Measurements from ENCODE around the gene MTCL1. TPM values are rescaled to one million over a fixed set of nuclear protein-coding genes. Genes with fewer than 3 reads are reported as not detected.

MTCL1 gene
- total RNA-seq, 1 donor from 2014 or later: 2.5 TPM

GRCh38 chr18:8766559-8767293 is 61.4 kb downstream of the MTCL1 start:
- no peak for DNase-seq (ENCODE audit: low spot score)
- no peak for ATAC-seq

DNA sequence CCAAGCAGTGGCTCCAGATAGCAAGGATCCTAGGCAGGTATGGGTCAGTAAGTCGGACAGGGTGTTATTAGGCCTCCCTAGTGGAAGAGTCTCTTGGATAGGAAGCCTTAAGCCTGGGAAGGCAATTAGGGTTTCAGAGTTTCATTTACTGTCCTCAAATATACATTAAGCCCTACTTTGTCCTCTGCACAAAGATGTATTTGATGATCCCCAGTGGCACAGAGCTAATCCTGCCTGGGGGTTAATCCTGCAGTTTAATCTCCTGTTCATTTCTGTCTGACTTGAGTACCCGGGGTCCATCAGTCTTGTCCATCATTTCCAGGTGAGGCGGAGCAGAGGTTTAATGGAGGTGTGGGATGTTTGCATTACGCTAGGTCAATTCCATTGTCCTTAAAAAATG is 62.0 kb downstream of the MTCL1 start:
- no peak for ATAC-seq

DNA sequence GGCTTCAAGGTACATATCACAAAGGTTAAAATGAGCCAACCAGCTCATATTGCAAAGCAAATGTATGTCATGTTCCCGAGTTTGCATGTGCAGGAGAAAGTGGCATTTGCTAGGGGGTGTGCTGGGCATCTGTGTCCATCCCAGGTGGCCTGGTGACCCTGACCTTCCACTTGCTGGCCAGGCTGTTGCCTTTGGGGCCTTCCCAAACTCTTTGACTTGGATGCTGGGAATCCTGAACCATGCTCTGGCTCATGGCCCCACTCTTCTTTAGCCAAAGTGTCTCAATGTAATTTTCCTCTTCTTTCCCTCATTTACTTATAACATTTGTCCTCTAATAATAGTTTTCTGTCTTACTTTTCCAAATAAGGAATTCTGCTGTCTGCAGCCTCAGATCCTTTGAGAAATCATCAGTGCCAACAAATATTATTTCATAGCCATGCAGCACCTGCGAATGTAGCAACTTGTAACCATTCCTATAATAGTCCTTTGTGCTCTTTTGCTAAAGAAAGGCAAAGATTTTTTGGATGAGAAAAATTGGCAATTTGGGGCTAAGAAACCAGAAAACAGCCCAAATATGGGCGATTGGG is 64.2 kb downstream of the MTCL1 start:
- ATAC-seq: no peak

More for the DNA sequence above, 62.0 kb downstream of the MTCL1 start:
- no peak for DNase-seq (ENCODE audit: low spot score)

DNA sequence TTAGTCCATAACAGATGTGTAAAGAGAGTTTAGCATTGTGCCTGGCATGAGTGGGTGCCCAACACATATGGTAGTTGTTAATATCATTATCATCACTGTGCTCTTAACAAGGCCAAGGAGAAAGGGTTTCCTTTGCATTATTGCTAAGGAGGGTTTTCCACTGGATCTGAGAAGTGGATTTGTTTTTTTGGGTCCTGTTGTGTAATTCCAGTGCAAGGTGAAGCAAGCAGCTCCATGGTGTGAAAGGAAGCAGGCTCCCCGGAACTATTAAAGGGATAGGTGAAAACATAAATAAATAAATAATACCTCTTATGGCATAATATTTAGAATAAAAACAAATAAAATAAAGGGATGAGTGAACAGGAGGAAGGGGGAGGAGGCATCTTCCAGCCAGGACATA is 65.3 kb downstream of the MTCL1 start:
- ATAC-seq: no peak

More for the DNA sequence above, 64.2 kb downstream of the MTCL1 start:
- no peak for DNase-seq (ENCODE audit: low spot score)

DNA sequence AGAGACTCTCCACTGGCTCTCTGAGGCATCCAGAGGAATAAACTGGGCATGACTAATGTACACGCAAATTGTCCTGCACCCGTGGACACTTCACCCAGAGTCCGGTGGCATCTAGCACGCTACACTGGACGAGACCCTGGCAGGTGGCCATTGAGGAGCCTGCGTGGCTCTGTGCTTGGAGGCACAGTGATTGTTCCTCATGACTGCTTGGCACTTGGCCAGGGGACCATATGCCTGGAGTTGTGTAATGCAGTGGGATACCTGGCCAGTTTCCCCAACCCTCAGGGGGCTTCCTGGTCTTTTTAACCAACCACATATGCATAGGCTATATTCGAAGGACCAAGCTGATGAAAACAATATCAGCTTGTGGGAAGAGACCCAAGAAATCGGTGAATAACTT is 66.6 kb downstream of the MTCL1 start:
- DNase-seq (ENCODE audit: low spot score) (no peak), ATAC-seq (no peak)

More for the DNA sequence above, 65.3 kb downstream of the MTCL1 start:
- no peak for DNase-seq (ENCODE audit: low spot score)

- ATAC-seq (no peak), DNase-seq (ENCODE audit: low spot score) (no peak)
These were observed 68.6 kb downstream of the MTCL1 start for GRCh38 chr18:8773980-8774379.

DNA sequence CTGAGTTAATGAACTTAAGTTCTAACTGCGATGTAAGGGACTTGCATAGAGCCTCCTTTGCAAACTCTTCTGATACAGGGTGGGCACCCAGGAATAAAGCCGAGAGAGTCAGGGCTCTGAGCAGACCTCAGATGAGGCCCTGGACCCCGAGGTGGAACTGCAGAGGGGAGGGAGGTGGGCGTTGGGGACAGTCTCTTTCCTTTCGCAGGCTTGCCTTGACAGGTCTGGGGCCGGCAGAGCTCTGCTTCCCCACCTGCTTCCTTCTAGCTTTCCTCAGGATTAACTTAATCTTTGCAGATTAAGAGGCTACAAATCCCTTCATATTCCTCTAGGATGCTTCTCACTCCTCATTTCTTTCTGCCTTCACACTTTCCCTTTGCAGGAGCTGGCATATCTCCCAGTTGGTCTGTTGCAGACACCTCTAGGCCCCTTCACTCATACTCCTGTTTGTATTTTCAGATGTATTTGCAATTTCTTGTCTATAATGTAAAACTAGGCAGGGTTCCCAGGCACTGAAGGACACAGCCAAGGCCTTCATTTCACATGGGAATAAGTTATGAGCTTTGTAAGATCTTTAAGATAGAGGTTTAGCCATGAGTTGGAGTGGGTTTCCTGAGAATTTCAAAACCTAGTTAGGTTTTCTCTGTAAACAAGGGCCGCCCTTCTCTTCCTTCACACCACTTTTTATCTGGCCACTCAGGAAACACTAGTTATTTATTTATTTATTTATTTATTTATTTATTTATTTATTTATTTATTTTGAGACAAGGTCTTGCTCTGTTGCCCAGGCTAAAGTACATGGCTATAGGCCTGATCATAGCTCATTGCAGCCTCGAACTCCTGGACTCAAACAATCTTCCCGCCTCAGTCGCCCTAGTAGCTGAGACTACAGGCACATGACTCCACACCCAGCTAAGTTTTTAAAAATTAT is 70.9 kb downstream of the MTCL1 start:
- DNase-seq (ENCODE audit: low spot score): no peak
- no peak for ATAC-seq

- DNase-seq (ENCODE audit: low spot score) (no peak), ATAC-seq (no peak)
These were observed 72.5 kb downstream of the MTCL1 start for GRCh38 chr18:8777846-8778245.

DNA sequence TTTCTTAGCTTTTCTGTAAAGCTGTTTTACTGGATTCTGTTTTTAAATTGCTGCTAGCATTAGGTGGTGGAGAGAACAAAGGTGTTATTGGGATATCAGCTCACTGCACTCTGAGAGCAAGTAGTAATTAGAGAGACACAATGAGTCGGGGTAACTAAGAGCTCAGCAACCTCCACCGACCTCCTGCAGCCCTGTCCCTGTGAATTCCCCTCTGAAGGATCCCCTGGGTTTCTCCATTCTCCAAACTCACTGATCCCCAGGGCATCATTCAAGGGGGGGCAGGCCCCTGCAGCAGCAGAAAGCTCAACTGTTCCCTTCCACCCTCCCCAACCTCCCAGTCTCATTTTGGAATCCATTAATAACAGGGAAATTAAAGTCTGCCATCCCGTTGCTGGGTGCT is 73.0 kb downstream of the MTCL1 start:
- ATAC-seq (no peak), DNase-seq (ENCODE audit: low spot score) (no peak)

DNA sequence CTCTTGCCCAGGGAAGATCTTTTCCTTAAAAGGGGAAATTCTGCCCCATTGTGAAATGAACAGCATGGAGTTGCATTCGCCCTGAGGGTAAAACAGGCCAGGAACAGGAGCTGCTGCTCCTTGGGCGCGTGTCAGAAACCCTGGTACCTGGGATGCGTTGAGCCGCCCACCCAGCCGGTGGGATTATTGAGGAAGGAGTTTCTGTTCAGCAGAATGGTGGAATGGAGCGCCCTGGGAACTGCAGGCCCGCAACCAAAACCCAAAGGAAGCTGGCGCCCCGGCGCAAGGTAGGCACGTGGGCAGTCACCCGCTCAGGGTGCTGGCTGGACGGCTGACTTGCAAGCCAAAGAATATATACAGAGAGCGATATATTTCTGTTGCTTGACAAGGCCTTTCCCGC is 73.5 kb downstream of the MTCL1 start:
- no peak for ATAC-seq

DNA sequence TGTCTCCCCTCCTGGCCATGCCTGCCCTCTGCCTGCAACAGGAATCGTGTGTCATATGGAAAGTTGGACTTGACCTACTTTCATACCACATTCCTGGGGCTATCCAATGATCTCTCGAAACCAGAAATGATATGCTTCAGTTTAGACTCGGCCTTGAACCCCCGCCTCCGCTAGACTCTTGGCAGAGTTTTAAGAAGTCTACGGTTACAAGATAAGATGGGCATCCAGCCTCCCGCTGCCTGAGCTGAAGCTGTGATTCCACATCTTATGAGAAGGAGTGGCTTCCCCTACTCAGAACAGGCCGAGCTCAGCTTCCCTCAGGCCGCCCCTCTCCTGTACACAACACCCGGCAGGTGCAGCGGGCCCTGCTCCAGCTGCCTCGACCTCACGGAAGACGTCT is 73.9 kb downstream of the MTCL1 start:
- DNase-seq (ENCODE audit: low spot score): no peak
- no peak for ATAC-seq

More for the DNA sequence above, 73.5 kb downstream of the MTCL1 start:
- DNase-seq (ENCODE audit: low spot score): no peak

DNA sequence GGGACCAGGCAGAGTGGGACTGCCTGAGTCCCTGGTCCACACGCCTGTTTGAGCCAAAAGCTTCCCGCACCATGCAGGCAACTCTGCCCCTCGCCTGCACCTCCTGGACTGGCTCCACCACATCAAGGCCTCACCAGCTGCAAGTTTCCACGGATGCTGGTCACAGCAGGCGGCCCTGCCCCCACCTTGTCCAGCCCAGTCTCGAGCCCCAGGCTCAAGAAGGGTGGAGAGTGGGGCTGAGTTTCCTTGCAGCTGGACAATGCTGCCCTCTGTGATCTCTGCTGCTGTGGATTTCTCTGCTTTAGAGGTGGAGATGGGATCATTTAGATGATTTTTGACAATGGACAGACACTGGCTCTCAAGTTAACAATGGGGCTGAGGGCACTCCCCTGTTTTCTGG is 74.9 kb downstream of the MTCL1 start:
- no peak for ATAC-seq
- no peak for DNase-seq (ENCODE audit: low spot score)

DNA sequence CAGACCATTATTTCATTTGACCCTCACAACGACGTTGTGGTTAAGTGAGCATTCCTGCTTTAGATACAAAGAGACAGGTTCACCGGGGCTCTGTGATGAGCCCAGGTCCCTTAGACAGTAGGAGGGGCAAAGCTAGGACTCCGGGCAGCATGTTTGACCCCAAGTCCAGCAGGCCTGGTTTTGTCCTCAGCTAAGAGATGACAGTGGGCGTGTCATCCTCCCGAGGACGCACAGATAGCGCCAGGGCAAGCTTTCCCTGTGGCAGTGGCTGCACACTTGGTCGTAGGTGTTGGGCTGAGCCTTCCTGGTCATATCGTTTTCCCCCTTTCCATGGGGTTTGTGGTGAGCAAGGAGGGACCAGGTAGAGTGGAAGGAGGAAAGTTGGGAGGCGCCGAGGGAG is 76.3 kb downstream of the MTCL1 start:
- DNase-seq (ENCODE audit: low spot score) (no peak), ATAC-seq (no peak)

DNA sequence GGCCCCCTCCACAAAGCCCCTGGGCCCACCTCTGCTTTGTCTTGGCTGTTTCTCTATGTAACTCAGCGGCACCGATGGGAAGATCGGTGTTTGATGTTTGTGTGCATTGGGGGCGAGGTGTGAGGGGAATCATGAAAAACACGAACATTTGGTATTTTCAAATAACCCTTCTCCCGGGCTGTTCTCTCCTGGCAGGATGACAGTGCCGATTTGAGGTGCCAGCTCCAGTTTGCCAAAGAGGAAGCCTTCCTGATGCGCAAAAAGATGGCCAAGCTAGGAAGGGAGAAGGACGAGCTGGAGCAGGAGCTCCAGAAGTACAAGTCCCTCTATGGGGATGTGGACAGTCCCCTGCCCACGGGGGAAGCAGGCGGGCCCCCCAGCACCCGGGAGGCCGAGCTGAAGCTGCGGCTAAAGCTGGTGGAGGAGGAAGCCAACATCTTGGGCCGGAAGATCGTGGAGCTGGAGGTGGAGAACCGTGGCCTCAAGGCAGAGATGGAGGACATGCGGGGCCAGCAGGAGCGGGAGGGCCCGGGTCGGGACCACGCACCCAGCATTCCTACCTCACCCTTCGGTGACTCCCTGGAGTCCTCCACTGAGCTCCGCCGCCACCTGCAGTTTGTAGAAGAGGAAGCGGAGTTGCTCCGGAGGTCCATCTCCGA is 78.1 kb downstream of the MTCL1 start:
- ATAC-seq (no peak), DNase-seq (ENCODE audit: low spot score) (no peak)

- DNase-seq (ENCODE audit: low spot score): no peak
- ATAC-seq: no peak
These were observed 78.7 kb downstream of the MTCL1 start for GRCh38 chr18:8783994-8784530.

DNA sequence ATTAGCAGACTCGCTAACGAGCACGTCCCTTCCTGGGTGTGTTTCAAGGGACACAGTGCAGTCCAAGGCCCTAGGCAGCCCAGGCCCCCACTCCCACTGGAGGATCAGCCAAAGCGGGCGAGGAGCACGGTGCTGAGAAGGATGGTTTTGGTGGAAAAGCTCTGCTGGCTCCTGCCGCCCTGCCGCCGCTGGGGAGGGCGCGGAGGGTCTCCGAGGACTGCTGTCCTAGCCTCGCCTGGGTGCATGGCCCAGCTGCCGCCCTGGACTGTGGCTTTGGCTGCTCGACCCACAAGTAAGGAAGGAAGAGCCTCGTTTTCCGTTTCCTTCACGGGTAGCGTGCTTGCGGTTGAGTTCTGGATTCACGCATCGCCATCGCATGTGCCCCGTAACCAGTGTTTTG is 79.9 kb downstream of the MTCL1 start:
- ATAC-seq (no peak), DNase-seq (ENCODE audit: low spot score) (no peak)

GRCh38 chr18:8785855-8786482 is 80.6 kb downstream of the MTCL1 start:
- no peak for DNase-seq (ENCODE audit: low spot score)
- no peak for ATAC-seq

- no peak for DNase-seq (ENCODE audit: low spot score)
- ATAC-seq: no peak
These were observed 81.4 kb downstream of the MTCL1 start for GRCh38 chr18:8786483-8787370.

GRCh38 chr18:8787371-8787670 is 82.0 kb downstream of the MTCL1 start:
- DNase-seq (ENCODE audit: low spot score): no peak
- no peak for ATAC-seq

DNA sequence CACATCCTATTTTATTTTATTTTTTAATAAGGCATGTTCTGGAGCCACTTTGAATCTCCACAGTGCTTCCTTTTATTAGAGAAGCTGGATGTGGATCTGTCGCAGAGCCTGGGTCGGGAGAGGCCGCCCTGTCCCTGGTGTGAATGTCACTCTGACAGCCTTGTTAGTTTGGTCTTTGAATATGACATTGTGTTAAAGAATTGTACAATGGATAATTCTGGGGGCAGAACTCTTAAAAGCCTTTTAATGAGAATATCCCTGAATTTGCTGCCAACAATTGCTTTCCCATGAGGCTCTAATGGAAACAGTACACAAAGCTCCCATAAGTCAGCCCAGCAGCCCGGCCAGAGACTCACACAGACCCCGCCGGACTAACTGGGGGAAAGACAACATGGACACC is 82.4 kb downstream of the MTCL1 start:
- no peak for DNase-seq (ENCODE audit: low spot score)
- ATAC-seq: no peak

Data from left lobe of liver (tissue), 2 donors.